Ovary (tissue), 9 donors: Measurements from ENCODE around the gene TRPC4. TPM values are rescaled to one million over a fixed set of nuclear protein-coding genes. Genes with fewer than 3 reads are reported as not detected.

ENCODE experiments used
- DNase-seq, 5 donors: peaks; one replicate each; pipeline ENCODE4 v3.0.0-alpha.2; 2019 to 2020
- H3K27ac ChIP-seq, 2 donors: fragments of 200-600 bp; one replicate each; pipeline versions ENCODE4 v1.5.1 to v1.8.0; 2019 to 2022
- H3K27me3 ChIP-seq: fragments of 200-600 bp; one replicate; pipeline ENCODE4 v1.8.0; 2022
- H3K36me3 ChIP-seq: fragments of 200-600 bp; sonication (generic); one replicate; pipeline ENCODE4 v1.5.1; 2019
- H3K4me1 ChIP-seq: one replicate; pipeline ENCODE4 v1.8.1; 2013; ENCODE audit warnings: mild to moderate bottlenecking, moderate library complexity; ENCODE audit not compliant: insufficient read depth
- H3K4me3 ChIP-seq: fragments of 200-600 bp; sonication (generic); one replicate; pipeline ENCODE4 v1.5.1; 2017
- H3K9me3 ChIP-seq, 2 donors: fragments of 200-600 bp in 1 of 2; sonication (generic) in 1 of 2; one replicate each; pipeline versions ENCODE4 v1.5.1 to v1.8.1; 2013 to 2019; ENCODE audit warnings: mild to moderate bottlenecking in 1 of 2, moderate library complexity in 1 of 2
- EP300 ChIP-seq: sonication (generic); formaldehyde crosslinking; IDR thresholded peaks from one replicate; pipeline ENCODE4 v1.6.1; 2017; ENCODE audit warnings: antibody characterized with exemption
- POLR2A ChIP-seq: fragments of 450-650 bp; IDR thresholded peaks from one replicate; pipeline ENCODE4 v1.6.1; 2017; ENCODE audit warnings: antibody characterized with exemption, mild to moderate bottlenecking, moderate library complexity
- WGBS, 3 donors: extraction: QIAGEN DNeasy Blood & Tissue Kit in 1 of 3; methylation state at CpG; one replicate each; pipeline versions ENCODE4 v1.1.5 to v1.1.7; 2013 to 2017; 5-methylcytosine and 5-hydroxymethylcytosine counted together
- intact Hi-C, 4 donors: fragments of 100-400 bp; cut with DNase I; formaldehyde crosslinking; loops; one replicate each; pipeline versions ENCODE4 v1.11.0 to v1.15.1; 2022 to 2023
- polyA plus RNA-seq, 2 donors: library from polyadenylated mRNA; stranded (reverse); fragments of 200-250 nt in 1 of 2; fragments of 350-450 nt in 1 of 2; fragmentation: Illumina TruSeq in 1 of 2; extraction: RNeasy Lipid Tissue Mini Kit (QIAGEN cat#74804) in 1 of 2; gene quantifications; one replicate each; pipeline ENCODE4 v1.2.3, GENCODE V29; 2013 to 2014
- total RNA-seq, 7 donors: library from RNA; depleted of rRNA in 2 of 7; stranded (reverse); fragments of >200 nt in 2 of 7; fragmentation: NEBNext Ultra II Directional in 3 of 7; extraction: Animal tissue kit (Norgen Biotek cat#: 25700) in 3 of 7; gene quantifications; one replicate each; pipeline versions ENCODE4 v1.1.0 to v1.2.4, GENCODE V29; 2016 to 2023
- TF ChIP-seq, protein P1 (sequence below), 3 donors: fragments of 450-650 bp in 2 of 3; fragments of 200-600 bp in 1 of 3; IDR thresholded peaks; one replicate each; pipeline versions ENCODE4 v1.5.1 to v1.8.0; 2016 to 2022; ENCODE audit warnings: antibody characterized with exemption in 3 of 3, mild to moderate bottlenecking in 1 of 3
- donor health status: DM: no; HTN: no; CAD: no; lungs with moderate emphysema.
- donor health status: DM: no; HTN: no; CAD: no.
- donor health status: Bipolar disorder and iron deficiency.
- donor health status: DM: yes; HTN: yes; CAD: no.
- donor health status: DM: no; HTN: no; CAD: no.
- donor health status: DM: yes; HTN: yes; CAD: no.

The TRPC4 gene
- total and polyA plus RNA-seq, 9 donors = 1.4 to 5.5 (median 3.6) TPM

- H3K36me3 ChIP-seq = no peaks in the 10 kb centered on the region
- H3K4me3 ChIP-seq = no peak overlapping the region
- no peaks in the 10 kb centered on the region for H3K27me3 ChIP-seq
- H3K9me3 ChIP-seq = no peaks in the 10 kb centered on the region
- peaks cover 1% of the 10 kb centered on the region for H3K4me1 ChIP-seq
- 54 to 67% (median 61%) methylated on average over 2 of the region's 2 CpGs for WGBS, 3 donors
- no peak for TF ChIP-seq EP300
- TF ChIP-seq, protein P1, sequence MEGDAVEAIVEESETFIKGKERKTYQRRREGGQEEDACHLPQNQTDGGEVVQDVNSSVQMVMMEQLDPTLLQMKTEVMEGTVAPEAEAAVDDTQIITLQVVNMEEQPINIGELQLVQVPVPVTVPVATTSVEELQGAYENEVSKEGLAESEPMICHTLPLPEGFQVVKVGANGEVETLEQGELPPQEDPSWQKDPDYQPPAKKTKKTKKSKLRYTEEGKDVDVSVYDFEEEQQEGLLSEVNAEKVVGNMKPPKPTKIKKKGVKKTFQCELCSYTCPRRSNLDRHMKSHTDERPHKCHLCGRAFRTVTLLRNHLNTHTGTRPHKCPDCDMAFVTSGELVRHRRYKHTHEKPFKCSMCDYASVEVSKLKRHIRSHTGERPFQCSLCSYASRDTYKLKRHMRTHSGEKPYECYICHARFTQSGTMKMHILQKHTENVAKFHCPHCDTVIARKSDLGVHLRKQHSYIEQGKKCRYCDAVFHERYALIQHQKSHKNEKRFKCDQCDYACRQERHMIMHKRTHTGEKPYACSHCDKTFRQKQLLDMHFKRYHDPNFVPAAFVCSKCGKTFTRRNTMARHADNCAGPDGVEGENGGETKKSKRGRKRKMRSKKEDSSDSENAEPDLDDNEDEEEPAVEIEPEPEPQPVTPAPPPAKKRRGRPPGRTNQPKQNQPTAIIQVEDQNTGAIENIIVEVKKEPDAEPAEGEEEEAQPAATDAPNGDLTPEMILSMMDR (IDR thresholded peaks at IDR 0.05) = no peak
- no peak overlapping the region for H3K27ac ChIP-seq
- intact Hi-C loops = no loop called here
- no peak for DNase-seq
These were observed 270.1 kb downstream of the TRPC4 start for GRCh38 chr13:37599519-37599918.

GRCh38 chr13:37598597-37598996 lies 271.0 kb downstream of the TRPC4 start, which contains the start of gene POSTN:
Gene POSTN (minus strand): TSS chr13:37598768. CDS start chr13:37598726, 42 bp downstream.
- no peak within 1 kb of the TSS for H3K27ac ChIP-seq
- intact Hi-C loops = no loop called here

GRCh38 chr13:37597477-37598025 lies 272.0 kb downstream of the TRPC4 start:
- Histone ChIP-seq H3K9me3 (no peaks in the 10 kb centered on the region), H3K4me1 (peaks cover 1% of the 10 kb centered on the region), H3K27ac (no peak overlapping the region), H3K36me3 (no peaks in the 10 kb centered on the region), H3K4me3 (peak overlapping the region; percentile 22), H3K27me3 (no peaks in the 10 kb centered on the region)
- DNase-seq = no peak
- TF ChIP-seq, protein P1 (IDR thresholded peaks at IDR 0.05) = no peak
- no peak for TF ChIP-seq POLR2A
- TF ChIP-seq EP300 = no peak
- intact Hi-C loops = no loop called here
- WGBS, 3 donors = 43 to 55% (median 52%) methylated on average over 2 of the region's 2 CpGs

More at GRCh38 chr13:37598597-37598996, 271.0 kb downstream of the TRPC4 start, which contains the start of gene POSTN:
- TF ChIP-seq POLR2A (no peak), EP300 (no peak)
- TF ChIP-seq, protein P1 (IDR thresholded peaks at IDR 0.05) = no peak
- no peak for DNase-seq
- Histone ChIP-seq H3K4me1 (peaks cover 1% of the 10 kb centered on the region), H3K9me3 (no peaks in the 10 kb centered on the region), H3K36me3 (no peaks in the 10 kb centered on the region), H3K4me3 (peak within 1 kb of the TSS; percentile 22), H3K27me3 (no peaks in the 10 kb centered on the region)
- 9 to 12% (median 11%) methylated on average over 6 of the region's 6 CpGs for WGBS, 3 donors

GRCh38 chr13:37596805-37597204 lies 272.8 kb downstream of the TRPC4 start:
- no peak overlapping the region for H3K27ac ChIP-seq
- WGBS, 3 donors = 57 to 74% (median 72%) methylated on average over 3 of the region's 3 CpGs
- H3K4me3 ChIP-seq = no peak overlapping the region

More at GRCh38 chr13:37596805-37597204, 272.8 kb downstream of the TRPC4 start:
- DNase-seq = no peak
- Histone ChIP-seq H3K36me3 (no peaks in the 10 kb centered on the region), H3K9me3 (no peaks in the 10 kb centered on the region), H3K27me3 (no peaks in the 10 kb centered on the region), H3K4me1 (peaks cover 1% of the 10 kb centered on the region)
- TF ChIP-seq POLR2A (no peak), EP300 (no peak)
- TF ChIP-seq, protein P1 (IDR thresholded peaks at IDR 0.05) = no peak
- intact Hi-C loops = no loop called here
